HK-2 (cell line): Measurements from ENCODE around the gene HES4.
"Not testable (repeated sequence)": the region's sequence is repeated elsewhere in the genome, so short reads cannot be mapped to it uniquely, and the experiment has no call there.

Source experiments
- DNase-seq: peaks from one replicate; pipeline ENCODE4 v3.0.0-alpha.2; 2018; ENCODE audit not compliant: unreplicated experiment

Gene HES4

DNA sequence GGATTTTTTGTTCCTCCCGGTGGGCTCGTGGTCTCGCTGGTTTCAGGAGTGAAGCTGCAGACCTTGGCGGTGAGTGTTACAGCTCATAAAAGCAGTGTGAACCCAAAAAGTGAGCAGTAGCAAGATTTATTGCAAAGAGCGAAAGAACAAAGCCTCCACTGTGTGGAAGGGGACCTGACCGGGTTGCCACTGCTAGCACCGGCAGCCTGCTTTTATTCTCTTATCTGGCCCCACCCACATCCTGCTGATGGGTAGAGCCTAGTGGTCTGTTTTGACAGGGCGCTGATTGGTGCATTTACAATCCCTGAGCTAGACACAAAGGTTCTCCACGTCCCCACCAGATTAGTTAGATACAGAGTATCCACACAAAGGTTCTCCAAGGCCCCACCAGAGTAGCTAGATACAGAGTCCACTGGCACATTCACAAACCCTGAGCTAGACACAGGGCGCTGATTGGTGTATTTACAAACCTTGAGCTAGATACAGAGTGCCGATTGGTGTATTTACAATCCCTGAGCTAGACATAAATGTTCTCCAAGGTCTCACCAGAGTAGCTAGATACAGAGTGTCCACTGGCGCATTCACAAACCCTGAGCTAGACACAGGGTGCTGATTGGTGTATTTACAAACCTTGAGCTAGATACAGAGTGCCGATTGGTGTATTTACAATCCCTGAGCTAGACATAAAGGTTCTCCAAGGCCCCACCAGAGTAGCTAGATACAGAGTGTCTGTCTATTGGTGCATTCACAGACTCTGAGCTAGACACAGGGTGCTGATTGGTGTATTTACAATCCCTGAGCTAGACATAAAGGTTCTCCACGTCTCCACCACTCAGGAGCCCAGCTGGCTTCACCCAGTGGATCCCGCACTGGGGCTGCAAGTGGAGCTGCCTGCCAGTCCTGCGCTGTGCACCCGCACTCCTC lies 17.8 kb upstream of the HES4 start:
- not testable (repeated sequence) for DNase-seq

DNA sequence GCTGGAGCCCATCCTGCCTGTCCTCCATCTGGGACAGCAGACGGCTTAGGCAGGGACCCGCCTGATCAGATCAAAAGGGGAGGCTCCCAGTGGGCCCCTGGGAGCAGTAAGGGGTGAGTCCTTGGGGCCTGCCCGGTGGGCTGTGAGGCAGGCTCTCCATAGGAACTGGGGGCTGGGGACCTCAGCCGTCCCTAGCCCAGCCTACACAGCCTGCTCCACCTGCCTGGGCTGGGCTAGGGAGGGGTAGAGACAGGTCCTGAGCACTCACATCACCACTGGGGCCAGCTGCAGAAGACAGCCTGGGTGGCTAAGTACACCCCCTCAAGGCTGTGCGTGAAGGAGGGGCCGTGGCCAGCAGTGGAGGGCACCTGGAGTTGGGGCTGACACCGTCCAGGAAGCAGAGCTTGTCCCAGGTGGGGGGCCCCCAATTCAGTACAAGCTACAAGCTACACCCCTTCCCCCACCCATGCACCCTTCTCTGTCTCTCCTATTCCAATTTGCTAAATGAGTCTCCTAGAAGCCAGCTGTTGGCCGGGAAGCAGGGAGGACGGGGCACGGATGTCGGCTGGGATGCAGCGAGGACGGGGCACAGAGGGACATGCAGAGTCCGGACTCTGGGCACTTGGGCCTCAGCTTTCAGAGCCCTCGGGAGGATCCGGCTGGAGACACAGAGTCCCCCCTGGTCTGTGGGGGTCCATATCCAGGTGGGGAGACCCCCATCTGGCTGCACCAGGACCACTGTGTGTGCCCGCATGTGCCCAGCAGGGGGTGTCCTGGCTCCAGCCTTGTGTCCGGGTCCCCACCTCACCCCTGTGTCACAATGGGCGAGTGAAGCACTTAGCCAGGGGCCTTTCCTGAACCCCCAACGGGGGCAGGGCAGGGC lies 15.1 kb upstream of the HES4 start:
- no peak for DNase-seq

DNA sequence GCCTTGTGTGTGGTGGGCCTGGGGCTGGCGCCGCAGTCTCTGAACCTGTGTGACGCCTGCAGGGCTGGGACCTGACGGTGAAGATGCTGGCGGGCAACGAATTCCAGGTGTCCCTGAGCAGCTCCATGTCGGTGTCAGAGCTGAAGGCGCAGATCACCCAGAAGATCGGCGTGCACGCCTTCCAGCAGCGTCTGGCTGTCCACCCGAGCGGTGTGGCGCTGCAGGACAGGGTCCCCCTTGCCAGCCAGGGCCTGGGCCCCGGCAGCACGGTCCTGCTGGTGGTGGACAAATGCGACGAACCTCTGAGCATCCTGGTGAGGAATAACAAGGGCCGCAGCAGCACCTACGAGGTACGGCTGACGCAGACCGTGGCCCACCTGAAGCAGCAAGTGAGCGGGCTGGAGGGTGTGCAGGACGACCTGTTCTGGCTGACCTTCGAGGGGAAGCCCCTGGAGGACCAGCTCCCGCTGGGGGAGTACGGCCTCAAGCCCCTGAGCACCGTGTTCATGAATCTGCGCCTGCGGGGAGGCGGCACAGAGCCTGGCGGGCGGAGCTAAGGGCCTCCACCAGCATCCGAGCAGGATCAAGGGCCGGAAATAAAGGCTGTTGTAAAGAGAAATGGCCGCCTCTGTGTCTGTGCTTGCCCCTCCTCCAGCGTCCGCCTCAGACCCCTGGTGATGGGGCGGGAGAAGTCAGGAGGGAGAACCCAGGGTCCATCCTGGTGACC lies 14.2 kb upstream of the HES4 start:
- DNase-seq = no peak

DNA sequence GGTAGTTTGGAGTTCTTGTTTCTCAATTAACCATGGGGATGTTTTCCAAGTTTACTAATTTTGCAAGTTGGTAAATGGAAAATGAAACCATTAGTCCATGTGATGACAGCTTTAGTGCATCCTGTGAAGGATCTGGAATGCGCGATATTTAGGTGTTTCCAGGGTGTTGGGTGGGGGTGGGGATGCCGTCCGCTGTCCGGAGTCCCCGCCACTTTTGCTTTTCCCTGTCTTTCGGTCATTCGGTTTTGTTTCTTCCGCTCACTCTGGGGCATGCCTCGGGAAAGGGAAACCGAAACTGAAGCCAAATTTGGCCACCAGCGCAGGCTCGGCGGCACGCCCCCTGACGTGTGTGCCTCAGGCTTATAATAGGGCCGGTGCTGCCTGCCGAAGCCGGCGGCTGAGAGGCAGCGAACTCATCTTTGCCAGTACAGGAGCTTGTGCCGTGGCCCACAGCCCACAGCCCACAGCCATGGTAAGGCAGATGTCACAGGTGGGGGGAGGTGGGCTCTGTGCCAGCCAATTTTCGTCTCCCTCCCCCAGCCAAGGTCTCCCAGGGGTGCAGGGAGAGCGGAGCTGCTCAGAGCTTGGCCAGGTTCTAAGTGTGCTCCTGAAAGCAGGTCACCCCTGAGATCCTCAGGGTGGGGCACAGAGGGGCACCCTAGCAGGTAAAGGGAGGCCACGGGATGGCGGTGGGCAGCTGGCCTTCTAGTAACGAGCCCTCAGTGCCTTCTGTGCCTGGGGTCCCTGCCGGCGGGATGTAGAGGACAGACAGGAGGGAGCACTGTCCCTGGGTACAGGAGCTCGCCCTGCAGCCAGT lies 13.4 kb upstream of the HES4 start, which contains the start of gene ISG15:
ISG15 (plus strand) TSS at position 393 of the 817 bp plus-strand sequence; CDS start at position 470, 77 bp downstream.
- DNase-seq = peak; percentile 88

DNA sequence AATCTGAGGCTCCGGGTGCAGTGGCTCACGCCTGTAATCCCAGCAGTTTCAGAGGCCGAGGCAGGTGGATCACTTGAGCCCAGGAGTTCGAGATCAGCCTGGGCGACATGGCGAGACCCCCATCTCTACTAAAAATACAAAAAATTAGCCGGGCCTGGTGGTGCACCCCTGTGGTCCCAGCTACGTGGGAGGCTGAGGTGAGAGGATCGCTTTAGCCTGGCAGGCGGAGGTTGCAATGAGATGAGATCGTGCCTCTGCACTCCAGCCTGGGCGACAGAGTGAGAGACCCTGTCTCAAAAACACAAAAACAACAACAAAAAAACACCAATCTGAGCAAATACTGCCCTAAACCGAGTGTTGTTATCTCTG lies 12.8 kb upstream of the HES4 start:
- DNase-seq = not testable (repeated sequence)

DNA sequence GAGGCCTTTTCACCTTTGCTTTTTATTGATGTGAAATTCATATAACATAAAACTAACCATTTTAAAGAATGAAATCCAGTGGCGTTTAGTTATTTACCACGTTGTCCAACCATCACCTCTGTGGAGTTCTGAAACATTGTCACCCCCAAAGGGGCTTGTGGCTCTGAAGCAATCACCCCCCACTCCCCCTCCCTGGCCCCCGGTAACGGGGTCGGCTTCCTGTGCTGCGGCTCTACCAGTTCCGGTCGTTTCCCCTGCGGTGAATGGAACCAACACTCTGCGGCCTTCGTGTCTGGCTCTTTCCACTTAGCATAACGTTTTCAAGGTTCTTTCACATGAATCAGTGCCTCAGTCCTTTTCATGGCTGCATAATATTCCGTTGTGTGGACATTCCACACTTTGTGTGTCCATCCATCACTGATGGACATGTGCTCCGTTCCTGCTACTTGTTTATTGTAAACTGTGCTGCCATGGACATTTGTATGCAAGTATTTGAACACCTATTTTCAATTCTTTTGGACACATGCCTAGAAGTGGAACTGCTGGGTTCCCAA lies 11.6 kb upstream of the HES4 start:
- no peak for DNase-seq

DNA sequence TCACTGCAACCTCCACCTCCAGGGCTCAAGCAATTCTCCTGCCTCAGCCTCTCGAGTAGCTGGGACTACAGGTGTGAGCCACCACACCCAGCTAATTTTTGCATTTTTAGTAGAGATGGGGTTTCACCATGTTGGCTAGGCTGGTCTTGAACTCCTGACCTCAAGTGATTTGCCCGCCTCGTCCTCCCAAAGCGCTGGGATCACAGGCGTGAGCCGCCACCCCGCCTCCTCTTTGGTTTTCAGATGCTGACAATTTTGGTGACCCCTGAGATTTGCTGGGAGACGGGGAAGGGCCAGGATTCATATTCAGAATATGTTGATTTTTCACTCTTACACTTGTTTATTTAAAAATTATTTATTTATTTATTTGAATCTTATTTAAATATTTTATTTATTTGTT lies 10.2 kb upstream of the HES4 start:
- not testable (repeated sequence) for DNase-seq

DNA sequence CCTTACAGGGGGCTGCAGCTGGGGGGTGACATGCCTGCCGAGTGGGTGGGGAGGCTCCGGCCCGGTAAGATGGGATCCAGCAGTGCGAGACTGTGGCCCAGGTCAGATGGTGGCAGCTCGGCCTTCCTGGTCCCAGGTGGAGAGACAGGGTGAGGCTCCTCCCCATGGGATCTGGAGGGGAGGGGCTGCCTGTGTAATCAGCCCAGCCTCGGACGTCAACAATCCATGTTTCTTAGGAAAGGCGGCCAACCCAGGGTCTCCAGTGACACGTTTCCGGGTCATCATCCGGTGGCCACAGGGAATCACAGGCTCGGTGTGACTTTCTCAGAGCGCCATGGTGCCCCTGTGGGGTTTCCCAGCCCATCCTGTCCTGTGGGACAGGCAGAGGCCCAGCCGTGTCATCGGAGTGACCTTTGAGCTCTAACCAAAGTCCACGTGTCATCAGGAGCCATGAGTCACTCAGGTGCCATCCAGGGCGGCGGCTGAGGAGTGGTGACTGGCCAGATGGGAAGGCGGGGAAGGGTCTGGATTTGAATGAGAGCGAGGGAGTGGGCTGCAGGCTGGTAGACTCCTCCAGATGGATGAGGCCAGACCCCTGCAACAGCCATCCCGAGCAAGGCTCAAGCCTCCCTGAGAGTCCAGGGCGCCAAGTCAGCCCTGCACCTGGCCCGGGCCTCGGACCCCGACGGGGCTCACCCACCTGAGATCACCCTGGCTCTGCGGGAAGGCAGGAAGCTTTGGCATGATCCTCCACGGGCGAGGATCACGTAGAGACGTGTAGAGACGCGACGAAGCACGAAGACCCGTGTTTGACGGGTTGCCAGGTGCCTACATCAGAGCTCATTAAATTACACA lies 6.6 kb upstream of the HES4 start:
- peak; percentile 35 for DNase-seq

DNA sequence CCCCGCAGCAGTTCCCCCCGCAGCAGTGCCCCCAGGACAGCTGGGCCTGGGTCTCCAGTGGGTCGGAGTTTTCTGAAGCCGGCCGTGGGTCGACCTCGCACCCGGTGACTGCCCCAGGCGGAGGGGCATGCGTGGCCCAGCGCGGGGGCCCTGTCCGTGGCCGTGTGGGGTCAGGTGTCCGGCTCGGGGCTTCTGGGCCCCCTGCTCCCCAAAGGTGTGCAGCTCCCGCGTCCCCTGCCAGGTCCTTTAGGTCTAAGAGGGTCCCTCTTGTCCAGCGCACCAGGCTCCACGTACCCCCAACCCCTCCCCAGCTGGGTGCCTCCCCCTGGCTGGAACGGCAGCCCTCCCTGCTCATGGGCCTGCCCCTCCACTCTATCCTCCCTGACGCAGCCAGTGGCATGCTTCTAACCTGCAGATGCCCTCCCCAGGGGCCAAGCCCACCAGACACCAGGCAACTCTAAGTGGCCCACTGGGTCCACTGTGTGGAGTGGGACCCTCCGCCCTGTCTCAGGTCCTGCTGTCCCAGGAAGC lies 5.9 kb upstream of the HES4 start:
- no peak for DNase-seq

DNA sequence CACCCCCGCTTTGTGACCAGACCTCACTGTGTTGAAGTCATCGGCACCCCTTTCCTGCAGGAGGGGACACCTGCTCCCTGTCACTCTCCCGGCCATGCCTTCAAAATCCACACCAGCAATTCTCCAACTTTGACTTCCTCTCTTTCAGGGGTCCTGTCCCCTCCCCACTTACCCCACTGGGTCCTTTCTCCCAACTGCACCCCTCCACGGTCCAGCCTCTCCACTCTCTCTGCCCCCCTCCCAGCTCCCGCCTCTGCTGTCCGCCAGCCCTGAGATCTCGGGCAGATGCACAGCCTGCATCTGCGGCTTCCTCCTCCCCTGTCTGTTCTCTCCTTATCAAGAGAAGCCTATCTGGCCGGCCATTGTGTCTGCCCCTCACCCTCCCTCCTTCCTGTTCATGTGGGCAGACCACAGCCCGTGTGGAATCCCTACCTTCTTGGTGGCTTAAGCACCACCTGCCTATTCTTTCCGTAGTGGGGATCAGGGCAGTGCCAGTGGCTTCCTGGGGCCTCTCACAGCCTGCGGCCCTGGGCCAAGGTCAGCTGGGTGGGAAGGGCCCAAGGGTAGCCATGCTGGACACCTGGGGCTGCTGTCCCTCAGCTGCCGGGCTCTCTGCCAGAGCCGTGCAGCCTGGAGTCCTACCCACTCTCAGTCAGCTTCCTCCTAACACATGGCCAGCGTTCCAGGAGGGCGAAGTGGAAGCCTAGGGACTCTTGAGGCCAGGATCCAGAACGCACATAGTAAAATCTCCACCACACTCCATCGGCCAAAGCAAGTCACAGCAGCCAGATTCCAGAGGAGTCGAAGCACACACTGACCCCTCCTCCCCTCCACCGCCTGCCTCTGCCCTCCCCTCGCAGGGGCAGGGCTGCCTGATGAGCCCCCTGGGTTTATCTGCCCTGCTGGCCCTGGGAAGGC lies 5.1 kb upstream of the HES4 start:
- DNase-seq = peak; percentile 64

- DNase-seq = no peak
These were observed 4.5 kb upstream of the HES4 start for GRCh38 chr1:1004420-1004779.

GRCh38 chr1:1003618-1004419 lies 3.9 kb upstream of the HES4 start:
- DNase-seq = no peak

GRCh38 chr1:1001057-1001783 lies 1.3 kb upstream of the HES4 start:
- peak; percentile 51 for DNase-seq

GRCh38 chr1:1000357-1001056 lies 610 bp upstream of the HES4 start:
- DNase-seq = peak; percentile 95

DNA sequence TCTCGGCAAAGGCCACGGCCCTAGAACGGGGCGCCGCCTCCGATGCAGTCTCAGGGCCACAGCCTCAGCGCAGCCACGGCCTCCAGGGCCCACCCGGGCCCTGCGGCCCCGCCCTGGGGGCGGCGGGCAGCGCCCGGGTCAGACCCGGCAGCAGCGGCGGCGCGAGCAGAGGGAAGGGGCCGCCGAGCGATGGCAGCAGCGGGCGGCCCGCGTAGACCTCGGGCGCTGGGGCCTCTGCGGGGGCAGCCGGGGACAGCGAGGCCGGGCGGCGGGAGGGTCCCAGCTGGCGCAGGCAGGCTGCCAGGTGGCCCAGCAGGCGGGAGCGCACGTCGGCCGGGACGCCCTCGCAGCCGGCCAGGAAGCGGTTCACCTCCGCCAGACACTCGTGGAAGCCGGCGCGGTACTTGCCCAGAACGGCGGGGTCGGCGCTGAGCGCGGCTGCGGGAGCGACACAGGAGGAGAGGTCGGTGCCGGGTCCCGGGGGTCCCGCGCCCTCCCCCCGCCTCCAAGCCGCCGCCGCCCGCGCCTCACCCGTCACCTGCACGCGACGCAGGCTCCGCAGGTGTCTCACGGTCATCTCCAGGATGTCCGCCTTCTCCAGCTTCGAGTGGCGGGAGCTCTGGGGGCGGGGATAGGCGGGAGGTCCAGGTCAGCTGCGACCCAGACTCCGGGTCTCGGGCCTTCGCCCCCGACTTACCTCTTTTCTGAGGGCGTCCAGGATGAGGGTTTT lies 737 bp downstream of the HES4 start:
- DNase-seq = peak; percentile 66

- no peak for DNase-seq
These were observed 1.2 kb downstream of the HES4 start for GRCh38 chr1:998745-998994.
